ES-I3 (cell line): ENCODE measurements around the gene POU2AF3.
"Not testable (repeated sequence)": the region's sequence is repeated elsewhere in the genome, so short reads cannot be mapped to it uniquely, and the experiment has no call there.

Experiments used
- H3K36me3 ChIP-seq: 2 replicates; pipeline ENCODE4 v1.6.1; 2013; ENCODE audit warnings: mild to moderate bottlenecking, low read length, control low read depth, moderate library complexity; ENCODE audit not compliant: insufficient read depth
- H3K4me1 ChIP-seq: 2 replicates; pipeline ENCODE4 v1.6.1; 2013; ENCODE audit warnings: mild to moderate bottlenecking, control low read depth, low read length; ENCODE audit not compliant: insufficient read depth
- H3K9ac ChIP-seq: 2 replicates; pipeline ENCODE4 v1.6.1; 2013; ENCODE audit warnings: low read depth, mild to moderate bottlenecking, low read length, moderate library complexity
- H3K9me3 ChIP-seq: 2 replicates; pipeline ENCODE4 v1.6.1; 2013; ENCODE audit warnings: mild to moderate bottlenecking, low read length, moderate library complexity; ENCODE audit not compliant: control insufficient read depth, insufficient read depth

Gene POU2AF3

GRCh38 chr11:111306321-111306720, 8.0 kb downstream of the POU2AF3 start:
- H3K9me3 ChIP-seq = no peaks in the 10 kb centered on the region
- H3K9ac ChIP-seq = no peak overlapping the region
- peaks cover 12% of the 10 kb centered on the region; the same call in 1 of the 2 replicates for H3K4me1 ChIP-seq
- H3K36me3 ChIP-seq = no peaks in the 10 kb centered on the region

- Histone ChIP-seq H3K36me3 (no peaks in the 10 kb centered on the region), H3K9ac (no peak overlapping the region), H3K4me1 (peaks cover 8% of the 10 kb centered on the region; the same call in 1 of the 2 replicates), H3K9me3 (no peaks in the 10 kb centered on the region)
Observed at GRCh38 chr11:111307472-111308108, 9.2 kb downstream of the POU2AF3 start.

GRCh38 chr11:111308140-111308539, 9.8 kb downstream of the POU2AF3 start:
- peaks cover 3% of the 10 kb centered on the region; the same call in 1 of the 2 replicates for H3K4me1 ChIP-seq
- H3K9me3 ChIP-seq = no peaks in the 10 kb centered on the region
- no peaks in the 10 kb centered on the region for H3K36me3 ChIP-seq
- no peak overlapping the region for H3K9ac ChIP-seq

- no peaks in the 10 kb centered on the region for H3K4me1 ChIP-seq
- no peak overlapping the region for H3K9ac ChIP-seq
- H3K9me3 ChIP-seq = no peaks in the 10 kb centered on the region
- no peaks in the 10 kb centered on the region for H3K36me3 ChIP-seq
Observed at GRCh38 chr11:111309215-111309915, 11.0 kb downstream of the POU2AF3 start.

- H3K4me1 ChIP-seq = no peaks in the 10 kb centered on the region
- no peaks in the 10 kb centered on the region for H3K36me3 ChIP-seq
- no peak overlapping the region for H3K9ac ChIP-seq
- no peaks in the 10 kb centered on the region for H3K9me3 ChIP-seq
Observed at GRCh38 chr11:111310088-111310487, 11.7 kb downstream of the POU2AF3 start.

GRCh38 chr11:111310723-111311122, 12.4 kb downstream of the POU2AF3 start:
- Histone ChIP-seq H3K9me3 (no peaks in the 10 kb centered on the region), H3K4me1 (no peaks in the 10 kb centered on the region), H3K9ac (no peak overlapping the region), H3K36me3 (no peaks in the 10 kb centered on the region)

GRCh38 chr11:111312076-111312475, 13.7 kb downstream of the POU2AF3 start:
- Histone ChIP-seq H3K4me1 (no peaks in the 10 kb centered on the region), H3K36me3 (no peaks in the 10 kb centered on the region), H3K9ac (no peak overlapping the region), H3K9me3 (no peaks in the 10 kb centered on the region)

GRCh38 chr11:111319296-111319695, 20.9 kb downstream of the POU2AF3 start:
- no peaks in the 10 kb centered on the region for H3K9me3 ChIP-seq
- H3K4me1 ChIP-seq = peaks cover 4% of the 10 kb centered on the region
- H3K36me3 ChIP-seq = no peaks in the 10 kb centered on the region
- no peak overlapping the region for H3K9ac ChIP-seq

- not testable (repeated sequence) for H3K36me3 ChIP-seq
Observed at GRCh38 chr11:111320199-111320598, 21.9 kb downstream of the POU2AF3 start.

GRCh38 chr11:111320728-111321568, 22.6 kb downstream of the POU2AF3 start:
- Histone ChIP-seq H3K9me3 (no peaks in the 10 kb centered on the region), H3K9ac (no peak overlapping the region), H3K4me1 (peaks cover 4% of the 10 kb centered on the region), H3K36me3 (no peaks in the 10 kb centered on the region)

More at GRCh38 chr11:111320199-111320598, 21.9 kb downstream of the POU2AF3 start:
- H3K9ac ChIP-seq, H3K4me1 ChIP-seq, H3K9me3 ChIP-seq: not testable (repeated sequence)

GRCh38 chr11:111322534-111322933, 24.2 kb downstream of the POU2AF3 start:
- Histone ChIP-seq H3K9me3 (no peaks in the 10 kb centered on the region), H3K4me1 (peaks cover 4% of the 10 kb centered on the region), H3K36me3 (no peaks in the 10 kb centered on the region), H3K9ac (no peak overlapping the region)

- no peaks in the 10 kb centered on the region for H3K36me3 ChIP-seq
- no peaks in the 10 kb centered on the region for H3K9me3 ChIP-seq
- H3K9ac ChIP-seq = no peak overlapping the region
- H3K4me1 ChIP-seq = peaks cover 4% of the 10 kb centered on the region
Observed at GRCh38 chr11:111324277-111324720, 26.0 kb downstream of the POU2AF3 start.

GRCh38 chr11:111325259-111325658, 26.9 kb downstream of the POU2AF3 start:
- H3K4me1 ChIP-seq = peaks cover 4% of the 10 kb centered on the region
- no peaks in the 10 kb centered on the region for H3K36me3 ChIP-seq

GRCh38 chr11:111326824-111327223, 28.5 kb downstream of the POU2AF3 start:
- Histone ChIP-seq H3K9me3 (no peaks in the 10 kb centered on the region), H3K9ac (no peak overlapping the region), H3K4me1 (no peaks in the 10 kb centered on the region), H3K36me3 (no peaks in the 10 kb centered on the region)

More at GRCh38 chr11:111325259-111325658, 26.9 kb downstream of the POU2AF3 start:
- Histone ChIP-seq H3K9ac (no peak overlapping the region), H3K9me3 (no peaks in the 10 kb centered on the region)
